Forelimb muscle (tissue), 1 donor: Measurements from ENCODE around the gene TMEM132D. TPM values are rescaled to one million over a fixed set of nuclear protein-coding genes. Genes with fewer than 3 reads are reported as not detected.

Experiments
- DNase-seq: peaks from one replicate; pipeline ENCODE4 v3.0.0-alpha.2; 2013; ENCODE audit warnings: low read depth
- polyA plus RNA-seq: library from polyadenylated mRNA; unstranded; fragments of 120-200 nt; gene quantifications from one replicate; pipeline ENCODE4 v1.2.1, GENCODE V29; 2013; ENCODE audit not compliant: insufficient read length

Gene TMEM132D
- polyA plus RNA-seq, 1 donor: 0.52 TPM

DNA sequence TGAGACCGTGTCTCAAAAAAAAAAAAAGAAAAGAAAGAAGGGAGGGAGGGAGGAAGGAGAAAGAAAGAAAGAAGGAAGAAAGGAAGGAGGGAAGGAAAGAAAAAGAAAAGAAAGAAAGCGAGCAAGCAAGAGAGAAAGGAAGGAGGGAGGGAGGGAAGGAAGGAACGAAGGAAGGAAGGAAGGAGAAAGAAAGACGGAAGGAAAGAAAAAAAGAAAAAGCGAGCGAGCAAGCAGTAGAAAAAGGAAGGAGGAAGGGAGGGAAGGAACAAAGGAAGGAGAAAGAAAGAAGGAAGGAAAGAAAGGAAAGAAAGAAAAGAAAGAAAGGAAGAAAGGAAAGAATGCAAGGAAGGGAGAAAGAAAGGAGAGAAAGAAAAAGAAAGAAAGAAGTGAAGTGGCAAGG lies 546.6 kb downstream of the TMEM132D start:
- no peak for DNase-seq

DNA sequence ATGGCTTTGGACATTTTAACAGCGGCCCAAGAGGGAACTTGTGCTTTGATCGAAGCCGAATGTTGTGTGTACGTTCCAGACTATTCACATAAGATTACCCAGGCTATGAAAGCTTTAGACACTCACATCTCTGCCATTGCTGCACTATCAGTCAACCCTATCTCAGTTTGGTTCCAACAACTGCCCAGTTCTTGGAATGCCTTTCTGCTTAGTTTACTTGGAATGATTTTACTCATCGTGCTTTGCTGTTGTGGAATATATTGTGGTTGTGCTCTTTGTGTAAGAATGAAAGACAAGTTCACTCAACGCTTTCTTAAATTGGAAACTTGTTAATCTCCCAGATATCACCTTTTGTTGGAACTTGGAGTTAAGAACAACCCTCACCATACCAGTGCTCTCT lies 552.3 kb downstream of the TMEM132D start:
- DNase-seq: no peak

DNA sequence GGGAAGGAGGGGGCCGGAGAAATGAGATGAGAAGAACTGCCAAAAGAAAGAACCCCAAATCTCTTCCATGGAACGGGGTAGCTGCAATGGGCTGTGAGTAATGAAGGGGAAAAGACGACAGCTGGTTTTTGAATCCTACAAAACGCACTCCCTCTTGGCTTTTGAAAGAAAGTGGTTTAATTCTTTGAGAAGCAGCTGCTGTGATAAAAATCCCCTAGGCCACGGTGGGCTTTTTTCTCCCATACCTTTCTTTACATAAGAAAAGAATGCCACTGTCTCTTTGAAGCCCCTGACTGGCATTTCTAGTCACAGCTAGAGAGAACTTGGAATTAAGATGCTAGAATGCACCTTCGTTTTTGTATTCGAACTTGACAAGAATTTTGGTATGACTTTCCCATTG lies 564.5 kb downstream of the TMEM132D start:
- DNase-seq: no peak

DNA sequence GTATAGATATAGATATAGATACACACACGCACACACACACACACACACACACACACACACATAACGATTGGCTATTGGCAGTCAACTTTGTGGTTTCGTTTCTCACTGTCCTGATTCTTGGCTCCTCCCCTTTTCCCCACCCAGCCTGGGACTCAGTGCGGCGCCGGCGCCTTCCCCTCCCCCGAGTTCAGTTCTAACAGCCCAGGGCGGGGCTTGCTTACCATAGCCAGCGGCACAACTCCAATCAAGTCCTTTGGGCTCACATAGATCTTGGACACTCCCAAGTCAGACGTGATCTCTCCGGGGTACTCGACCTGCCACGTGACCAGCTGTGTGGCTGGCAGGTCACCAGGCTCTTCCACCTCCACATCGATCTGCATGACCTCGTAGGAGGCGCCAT lies 566.4 kb downstream of the TMEM132D start:
- no peak for DNase-seq

DNA sequence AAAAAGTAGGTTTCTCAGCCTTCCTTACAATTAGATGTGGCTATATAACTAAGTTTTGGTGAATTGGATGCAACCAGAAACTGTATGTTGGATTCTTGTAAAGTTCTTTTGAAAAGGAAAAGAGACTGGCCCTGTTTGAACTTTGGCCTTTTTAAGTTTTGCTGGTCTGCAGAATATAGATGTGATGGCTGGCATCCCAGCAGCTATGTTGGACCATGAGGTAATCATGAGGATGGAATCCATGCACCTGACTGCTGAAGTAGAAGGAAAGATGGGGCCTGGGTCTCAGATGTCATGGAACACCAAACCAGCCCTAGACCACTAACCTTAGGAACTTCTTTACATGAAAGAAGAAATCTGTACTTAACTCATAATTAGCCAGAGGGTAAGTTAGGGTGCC lies 568.1 kb downstream of the TMEM132D start:
- DNase-seq: no peak

DNA sequence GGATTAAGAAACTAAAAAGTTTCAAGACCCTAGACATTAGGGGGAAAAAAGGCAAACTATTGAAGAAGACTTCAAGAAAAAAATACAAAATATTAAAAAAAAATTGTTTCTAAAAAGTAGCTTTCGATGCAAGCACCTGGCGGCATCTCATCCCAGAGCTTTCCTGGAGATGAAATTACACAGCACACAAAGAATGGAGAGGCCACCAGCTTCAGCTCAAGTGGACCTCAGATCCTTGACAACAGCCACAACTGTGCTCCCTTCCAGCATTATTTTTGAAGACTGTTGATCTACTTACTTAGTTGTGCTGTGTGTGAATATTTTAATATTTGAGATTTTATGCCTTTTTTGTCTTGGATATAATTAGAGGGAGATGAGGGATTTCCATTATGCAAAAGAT lies 571.5 kb downstream of the TMEM132D start:
- no peak for DNase-seq

DNA sequence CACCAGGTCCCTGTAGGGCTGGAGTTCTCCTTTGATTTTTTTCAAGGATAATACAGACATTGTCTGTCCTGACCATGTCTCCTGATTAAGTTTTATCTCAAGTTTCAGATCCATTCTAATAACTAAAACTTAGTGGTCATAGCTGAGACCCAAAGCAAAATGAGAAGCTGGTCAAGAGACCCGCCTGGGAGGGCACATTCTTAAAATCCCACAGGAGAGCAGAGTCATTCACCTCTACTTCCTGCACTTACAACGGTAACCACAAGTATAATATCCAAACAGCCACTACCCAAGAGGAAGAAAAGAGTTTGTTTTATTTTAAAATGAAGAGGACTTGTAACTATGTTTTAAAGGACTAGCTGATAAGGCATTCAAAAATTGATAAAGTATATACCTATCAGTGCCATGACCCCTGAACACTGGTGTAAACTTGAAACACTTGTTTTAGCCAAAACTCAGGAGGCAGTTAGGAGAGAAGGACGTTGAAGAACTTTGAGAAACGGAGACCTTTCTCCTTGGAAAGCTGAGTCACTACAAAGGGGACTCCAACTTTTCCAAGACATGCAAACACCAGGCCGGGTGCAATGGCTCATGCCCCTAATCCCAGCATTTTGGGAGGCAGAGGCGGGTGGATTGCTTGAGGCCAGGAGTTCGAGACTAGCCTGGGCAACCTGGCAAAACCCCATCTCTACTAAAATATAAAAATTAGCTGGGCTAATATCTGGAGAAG lies 572.3 kb downstream of the TMEM132D start:
- DNase-seq: no peak

DNA sequence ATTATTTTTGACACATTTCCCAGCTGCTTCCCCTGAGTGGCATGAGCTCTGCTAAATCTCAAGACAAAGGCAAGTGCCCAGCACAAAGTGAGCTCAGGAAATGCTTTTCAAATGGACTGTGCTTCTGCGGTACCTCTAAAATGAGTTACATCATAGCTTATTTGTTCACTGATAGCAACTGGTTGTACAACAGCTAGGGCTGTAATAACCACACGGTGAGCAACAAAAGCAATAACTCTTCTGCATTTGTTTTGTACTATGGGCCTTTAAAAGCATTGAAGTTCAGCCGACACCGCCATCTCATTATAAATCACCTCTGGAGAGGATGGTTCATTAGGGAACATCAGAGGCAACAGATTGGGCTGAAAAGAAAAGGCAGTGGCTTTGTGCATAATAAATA lies 575.6 kb downstream of the TMEM132D start:
- no peak for DNase-seq

DNA sequence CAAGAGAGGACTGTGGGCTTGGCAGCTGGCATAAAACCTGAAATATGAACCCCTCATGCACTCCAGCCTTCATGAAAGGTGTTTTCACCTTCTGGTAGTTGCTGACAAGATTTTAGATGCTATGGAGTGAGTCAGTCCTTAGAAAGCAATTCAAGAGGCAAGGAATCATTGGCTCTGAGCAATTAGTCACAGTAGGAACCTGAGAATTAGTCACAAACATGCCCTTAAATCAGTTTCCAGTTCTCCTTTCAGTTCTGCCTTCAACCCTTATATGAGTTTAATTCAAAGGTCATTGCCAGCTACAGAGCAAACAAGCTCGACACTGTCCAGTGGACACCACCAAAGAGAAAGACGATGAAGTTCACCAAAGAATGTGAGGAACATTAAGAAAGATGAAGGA lies 578.3 kb downstream of the TMEM132D start:
- no peak for DNase-seq

DNA sequence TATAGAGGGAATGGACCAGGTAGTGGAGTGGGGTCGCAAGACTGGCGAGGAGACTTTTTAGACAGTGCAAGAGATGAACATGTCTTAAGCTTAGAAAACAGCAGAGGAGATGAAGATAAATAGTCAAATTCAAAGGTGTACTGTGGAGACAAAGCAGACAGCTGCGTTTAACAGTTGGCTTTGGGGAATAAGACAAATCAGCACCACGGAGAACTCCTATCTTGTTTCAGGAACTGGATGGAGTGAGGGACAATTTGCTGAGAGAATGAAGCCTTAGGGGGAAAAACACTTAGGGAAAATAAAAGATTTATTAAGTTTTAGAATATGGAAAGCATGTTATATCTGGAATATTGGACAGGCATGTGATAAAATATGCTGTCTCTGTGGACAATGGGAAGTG lies 591.8 kb downstream of the TMEM132D start:
- DNase-seq: no peak

DNA sequence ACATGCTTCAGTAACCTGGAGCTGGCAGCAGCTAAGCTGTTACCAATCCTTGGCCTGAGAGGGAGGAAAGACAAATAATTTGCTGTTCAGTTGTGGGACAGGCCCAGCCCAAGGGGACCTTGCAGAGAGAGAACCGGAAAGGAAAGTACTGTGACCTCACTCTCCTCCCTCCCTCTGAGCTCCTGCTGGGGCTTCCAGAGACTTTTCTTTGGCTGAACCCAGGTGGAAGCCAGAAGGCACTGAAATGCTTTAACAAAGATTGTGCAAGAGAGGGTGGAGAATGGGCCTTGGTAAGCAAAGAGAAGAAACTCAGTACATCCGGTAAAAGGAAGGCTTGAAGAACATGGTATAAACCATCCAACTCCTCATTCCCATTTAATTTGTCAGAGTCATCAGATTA lies 593.5 kb downstream of the TMEM132D start:
- DNase-seq: no peak

DNA sequence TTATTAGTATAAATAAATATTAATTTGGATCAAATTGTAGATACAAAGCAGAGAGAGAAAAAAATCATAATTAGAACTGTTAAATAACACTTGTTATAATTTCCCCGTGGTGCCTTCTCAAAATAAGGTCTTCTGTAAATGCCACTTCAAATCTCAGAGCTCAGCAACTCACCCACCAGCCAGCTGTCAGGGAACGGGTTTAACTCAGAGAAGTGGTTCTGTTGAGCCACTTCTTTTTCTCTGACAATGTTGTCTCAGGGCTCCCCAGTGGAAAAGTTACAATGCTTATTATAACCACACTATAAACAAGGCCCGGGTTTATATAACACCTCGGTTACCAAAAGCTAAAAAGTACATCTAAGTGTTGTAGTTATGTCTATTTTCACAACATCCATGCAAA lies 598.0 kb downstream of the TMEM132D start:
- no peak for DNase-seq

DNA sequence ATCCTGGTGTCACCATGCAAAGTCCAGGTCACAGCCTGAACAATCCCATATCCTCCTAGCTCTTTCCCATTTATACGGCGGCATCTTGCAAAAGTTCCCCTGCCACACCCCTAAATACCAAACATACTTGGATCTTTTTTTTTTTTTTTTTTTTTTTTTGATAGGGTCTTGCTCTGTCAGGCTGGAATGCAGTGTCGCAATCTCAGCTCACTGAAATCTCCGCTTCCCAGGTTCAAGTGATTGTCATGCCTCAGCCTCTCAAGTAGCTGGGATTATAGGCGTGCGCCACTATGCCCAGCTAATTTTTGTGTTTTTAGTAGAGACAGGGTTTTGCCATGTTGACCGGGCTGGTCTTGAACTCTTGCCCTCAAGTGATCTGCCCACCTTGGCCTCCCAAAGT lies 599.3 kb downstream of the TMEM132D start:
- DNase-seq: no peak

DNA sequence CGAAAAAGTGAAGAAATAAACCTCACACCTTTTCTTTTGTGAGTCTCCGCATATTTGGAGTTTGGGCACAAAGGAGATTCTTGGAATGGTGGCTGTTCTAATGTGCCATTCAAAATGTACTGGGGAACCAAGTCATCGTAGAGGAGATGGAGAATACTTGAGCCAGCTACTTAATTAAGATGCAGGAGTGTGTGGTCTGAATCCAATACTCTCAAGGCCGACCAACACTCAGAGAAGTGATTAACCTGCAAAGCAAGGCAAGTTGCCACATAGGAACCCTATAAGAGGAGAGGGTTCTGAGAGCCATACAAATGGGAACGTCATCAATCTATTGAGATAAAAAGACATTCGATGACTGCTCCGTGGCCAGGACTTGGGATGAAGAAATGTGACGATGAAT lies 603.8 kb downstream of the TMEM132D start:
- DNase-seq: no peak

DNA sequence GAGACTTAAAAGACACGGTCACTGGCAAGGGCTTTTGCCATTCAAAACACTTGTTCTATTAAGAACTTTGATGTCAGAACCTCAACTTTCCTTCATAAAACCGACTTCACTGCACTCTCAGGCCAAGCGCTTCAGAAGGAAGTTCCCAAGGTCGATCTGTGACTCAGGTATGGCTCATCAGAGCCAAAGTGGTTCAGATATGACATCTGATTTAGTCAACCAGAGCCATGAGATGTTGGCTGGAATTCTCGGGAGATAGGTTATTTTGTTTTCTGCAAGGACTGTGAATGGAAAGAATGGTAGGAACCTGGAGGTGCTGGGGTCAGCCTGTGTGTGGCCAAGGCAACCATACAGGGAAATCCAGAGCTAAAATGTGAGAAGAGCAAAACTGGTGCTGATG lies 604.9 kb downstream of the TMEM132D start:
- no peak for DNase-seq

DNA sequence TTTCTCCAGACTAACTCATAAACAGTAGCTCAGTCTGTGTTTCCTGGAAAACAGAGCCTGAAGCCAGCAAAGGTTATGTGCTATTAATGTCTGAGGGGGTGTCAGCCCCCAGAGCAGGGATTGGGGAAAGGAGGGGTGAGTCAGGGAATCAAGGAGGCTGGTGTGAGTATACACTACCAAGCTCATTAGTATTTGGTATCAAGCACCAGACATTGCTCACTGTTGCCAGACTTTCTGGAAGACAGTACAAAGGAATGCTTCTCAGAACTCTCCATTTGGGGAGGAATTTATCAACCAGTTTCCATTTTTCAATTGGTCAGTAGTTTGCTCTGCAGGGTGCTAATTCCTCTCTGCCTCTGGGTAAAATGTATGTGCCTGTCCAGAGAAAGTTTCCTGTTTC lies 607.2 kb downstream of the TMEM132D start:
- no peak for DNase-seq

DNA sequence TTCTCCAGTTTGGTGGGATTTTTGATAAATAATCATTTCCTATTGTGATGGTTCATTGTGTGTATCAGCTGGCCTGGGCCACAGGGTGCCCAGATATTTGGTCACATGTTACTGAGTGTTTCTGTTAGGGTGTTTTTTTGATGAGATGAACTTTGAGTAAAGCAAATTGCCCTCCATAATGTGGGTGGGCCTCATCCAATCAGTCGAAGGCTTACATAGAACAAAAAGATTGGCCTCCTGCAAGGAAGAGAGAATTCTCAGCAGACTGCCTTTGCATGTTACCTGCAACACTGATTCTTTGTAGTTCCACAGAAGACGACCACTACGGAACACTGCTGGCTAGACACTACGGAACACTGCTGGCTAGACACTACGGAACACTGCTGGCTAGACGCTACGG lies 609.0 kb downstream of the TMEM132D start:
- DNase-seq: no peak

DNA sequence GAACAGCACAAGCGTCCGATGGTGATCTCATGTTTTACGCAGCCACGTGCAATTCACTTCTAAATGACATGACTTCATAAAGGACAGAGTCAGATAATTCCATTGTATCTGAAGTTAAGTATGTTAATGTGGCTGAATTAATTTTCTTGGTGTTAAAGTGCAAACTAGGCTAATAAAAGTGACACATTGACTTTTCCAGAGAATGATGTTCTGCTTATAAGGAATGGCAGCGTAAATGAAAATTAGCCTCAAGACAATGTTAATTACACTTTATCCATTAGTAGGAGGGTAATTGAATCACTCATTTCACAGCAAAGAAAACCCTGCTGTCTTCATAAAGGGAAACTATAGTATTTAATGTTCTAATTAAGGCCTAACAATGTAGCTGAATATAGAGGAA lies 624.1 kb downstream of the TMEM132D start:
- DNase-seq: no peak

DNA sequence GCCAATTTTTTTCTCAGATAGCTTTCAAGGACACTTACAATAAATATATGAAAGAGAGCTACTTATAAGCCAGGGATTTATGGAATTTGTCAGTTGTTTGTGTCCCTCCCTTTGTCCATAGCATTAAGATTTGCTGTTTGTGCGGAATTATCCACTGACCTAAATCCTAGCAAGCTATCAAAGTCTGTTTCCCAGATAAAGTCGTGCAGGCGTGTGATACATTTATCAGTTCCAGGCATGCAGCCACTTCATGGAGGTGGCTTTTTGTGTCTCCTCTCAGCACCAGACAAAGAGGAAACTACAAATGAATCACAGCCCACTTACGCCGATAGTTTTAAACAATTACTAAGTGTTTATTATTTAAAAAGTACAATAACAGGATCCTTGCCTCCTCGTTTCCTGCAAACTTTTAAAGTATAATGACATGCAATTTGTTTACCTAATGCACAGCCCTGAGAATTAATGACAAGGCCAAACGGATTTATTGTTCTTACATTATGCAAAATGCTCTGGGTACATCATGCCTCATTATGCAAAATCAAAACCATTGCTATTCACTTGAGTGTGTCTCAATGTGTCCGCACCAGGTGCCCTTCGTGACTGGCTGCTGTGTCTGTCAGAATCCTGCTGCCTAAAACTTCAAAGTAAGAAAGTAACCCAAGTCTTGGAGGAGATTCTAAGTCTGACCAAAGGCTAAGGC lies 627.3 kb downstream of the TMEM132D start:
- DNase-seq: no peak

DNA sequence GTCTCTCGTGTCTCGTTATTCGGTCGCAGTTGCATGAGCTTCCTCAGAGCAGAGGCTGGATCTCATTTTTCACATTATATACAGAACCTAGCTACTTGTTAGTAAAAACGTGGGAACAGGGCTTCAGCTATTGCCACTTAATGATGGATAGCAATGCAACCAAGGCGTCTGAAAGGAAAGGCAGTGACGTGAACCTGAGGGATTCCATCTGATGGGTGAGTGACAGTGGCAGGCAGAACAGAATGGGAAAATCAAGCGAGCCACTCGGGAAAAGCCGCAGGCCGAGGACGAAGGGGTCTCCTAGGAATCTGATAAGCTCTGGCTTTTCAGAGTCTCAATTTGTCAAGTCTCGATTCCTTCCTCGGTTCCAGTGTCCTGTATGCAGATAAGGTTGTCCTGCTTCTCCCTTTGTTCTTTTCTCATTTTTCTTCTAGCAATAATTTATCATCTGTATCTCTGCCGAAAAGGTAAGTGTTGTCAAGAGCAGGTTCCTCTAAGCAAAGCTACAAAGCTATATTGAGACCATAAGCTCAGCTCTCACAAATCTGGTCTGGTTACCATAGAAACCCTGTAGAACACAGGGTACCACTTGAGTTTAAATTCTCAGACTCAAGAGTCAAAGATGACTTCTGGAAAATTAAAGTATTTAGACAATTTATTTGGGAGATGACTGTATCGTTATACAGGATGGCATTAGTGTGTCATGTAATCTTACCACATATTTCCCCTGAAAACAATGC lies 633.9 kb downstream of the TMEM132D start:
- no peak for DNase-seq

DNA sequence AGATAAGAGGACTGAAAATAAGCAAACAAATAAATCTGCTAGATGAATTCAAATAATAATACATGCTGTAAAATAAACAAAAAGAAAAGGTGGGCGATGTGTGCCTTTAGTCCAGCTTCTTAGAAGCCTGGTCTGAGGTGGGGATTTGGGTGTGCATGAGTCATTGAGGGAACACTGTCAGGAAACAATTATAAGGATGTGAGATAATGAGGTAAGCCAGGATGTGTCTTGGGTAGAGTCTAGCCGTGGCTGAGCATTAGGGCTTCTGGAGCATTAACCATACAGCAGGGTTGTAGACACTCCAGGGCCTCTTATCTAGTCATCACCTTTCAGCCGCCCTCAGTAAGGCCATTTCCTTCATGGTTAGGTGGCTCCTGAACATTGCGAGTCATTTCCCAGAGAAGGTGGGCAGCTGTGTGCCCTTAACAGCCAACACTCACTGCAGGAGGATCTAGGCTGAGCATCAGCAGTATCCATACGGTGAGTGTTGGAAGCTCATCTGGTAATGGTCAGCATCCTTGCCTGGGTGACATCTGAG lies 645.0 kb downstream of the TMEM132D start:
- DNase-seq: no peak

DNA sequence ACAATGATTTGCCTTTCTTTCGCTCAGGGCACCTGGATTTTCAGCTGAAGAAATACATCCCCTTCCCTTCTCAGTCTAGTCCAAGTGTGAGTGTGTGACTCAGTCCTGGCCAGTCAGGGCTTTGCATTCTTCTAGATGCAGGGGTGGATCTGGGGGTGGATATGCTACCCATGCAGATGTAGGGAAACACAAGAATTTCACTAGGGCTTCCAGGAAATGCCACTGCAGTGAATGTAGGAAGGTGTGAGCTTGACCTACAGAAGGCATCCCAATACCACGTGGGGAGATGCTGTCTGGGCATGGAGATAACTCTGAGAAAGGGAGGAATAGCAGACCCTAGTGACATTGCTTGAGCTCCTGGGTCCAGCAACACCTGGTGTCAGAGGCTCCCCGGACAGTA lies 646.3 kb downstream of the TMEM132D start:
- DNase-seq: no peak

DNA sequence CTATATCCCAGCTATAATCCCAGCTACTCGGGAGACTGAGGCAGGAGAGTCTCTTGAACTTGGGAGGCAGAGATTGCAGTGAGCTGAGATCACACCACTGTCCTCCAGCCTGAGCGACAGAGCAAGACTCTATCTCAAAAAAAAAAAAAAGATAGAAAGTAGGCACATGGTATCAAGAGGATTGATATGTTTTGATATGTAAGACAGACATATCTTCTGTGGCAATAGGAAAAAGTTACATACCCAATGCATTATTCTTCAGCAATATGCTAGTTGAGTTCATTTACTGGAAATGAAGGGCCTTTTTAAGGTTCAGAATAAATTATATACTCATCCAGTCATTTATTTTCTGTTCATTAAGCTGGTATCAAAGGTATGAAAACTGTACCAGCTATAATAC lies 657.2 kb downstream of the TMEM132D start:
- DNase-seq: no peak
